ENCODE results near the gene TMEM179B. TPM values are rescaled to one million over a fixed set of nuclear protein-coding genes. Genes with fewer than 3 reads are reported as not detected.
A peak's percentile ranks its signal among the peaks of the same experiment; 100 is the strongest.

The TMEM179B gene
- total and polyA plus RNA-seq, 9 of the 15 experiments (the other 6 are each of a cell fraction or from before 2014, with no cell fraction given) = 27.7 to 105 (median 37.0) TPM

DNA sequence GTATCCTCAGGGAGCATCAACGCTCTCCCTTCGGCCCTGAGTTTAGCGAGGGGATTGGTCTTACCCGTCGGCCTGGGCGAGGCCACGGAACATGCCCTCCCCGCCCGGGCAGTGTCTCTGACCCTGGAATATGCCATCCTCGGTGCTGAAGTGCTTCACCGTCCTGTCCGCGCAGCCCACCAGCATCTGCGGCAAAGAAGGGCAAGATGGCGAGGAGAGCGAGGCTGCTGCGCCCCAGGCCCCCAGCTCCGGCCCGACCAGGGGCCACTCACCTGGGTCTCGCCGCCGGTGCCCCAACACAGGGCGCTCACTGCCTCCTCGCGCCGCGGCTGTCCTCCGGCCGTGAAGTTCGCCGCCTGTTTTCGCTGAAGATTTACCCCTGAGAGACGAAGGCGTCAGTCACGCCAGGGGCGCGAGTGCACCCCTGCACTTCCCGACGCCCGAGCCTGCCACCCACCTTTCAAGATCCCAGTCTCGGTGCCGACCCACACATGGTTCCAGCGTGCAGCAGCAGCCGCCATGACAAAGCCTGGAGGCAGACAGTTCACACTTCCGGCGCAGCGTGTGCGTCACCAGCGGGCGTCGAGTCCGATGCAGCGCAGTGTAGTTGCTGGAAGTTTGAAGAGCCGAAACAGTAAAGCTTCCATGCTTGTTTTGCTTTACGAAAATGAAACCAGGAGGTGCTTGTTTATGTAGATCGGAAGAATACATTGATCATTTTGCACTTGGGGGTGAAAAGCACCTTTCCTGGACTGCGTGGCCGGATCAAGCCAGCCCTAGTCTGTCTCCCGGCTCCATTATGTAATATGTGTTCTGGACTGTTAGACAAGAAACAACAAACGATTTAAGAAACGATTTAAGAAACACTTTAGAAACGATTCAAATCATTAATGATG is 52.1 kb downstream of the TMEM179B start, which contains the start of gene WDR74 (continued):
- no peak for TF ChIP-seq ZNF318 (IDR thresholded peaks at IDR 0.05; ENCODE audit: borderline replicate concordance in 1 of 2, low read depth in 1 of 2)
- peak; percentile 76; the same call in 1 of the 2 replicates for TF ChIP-seq PML (IDR thresholded peaks at IDR 0.05; ENCODE audit: low read length)
- no peak for TF ChIP-seq PHTF2 (CRISPR knock-in tag; IDR thresholded peaks at IDR 0.05)
- no peak for TF ChIP-seq RFX1 (IDR thresholded peaks at IDR 0.05)
- TF ChIP-seq ZNF212 (CRISPR knock-in tag; IDR thresholded peaks at IDR 0.05) = no peak
- no peak for TF ChIP-seq PRMT5 (CRISPR knock-in tag; IDR thresholded peaks at IDR 0.05)
- TF ChIP-seq, protein P1, sequence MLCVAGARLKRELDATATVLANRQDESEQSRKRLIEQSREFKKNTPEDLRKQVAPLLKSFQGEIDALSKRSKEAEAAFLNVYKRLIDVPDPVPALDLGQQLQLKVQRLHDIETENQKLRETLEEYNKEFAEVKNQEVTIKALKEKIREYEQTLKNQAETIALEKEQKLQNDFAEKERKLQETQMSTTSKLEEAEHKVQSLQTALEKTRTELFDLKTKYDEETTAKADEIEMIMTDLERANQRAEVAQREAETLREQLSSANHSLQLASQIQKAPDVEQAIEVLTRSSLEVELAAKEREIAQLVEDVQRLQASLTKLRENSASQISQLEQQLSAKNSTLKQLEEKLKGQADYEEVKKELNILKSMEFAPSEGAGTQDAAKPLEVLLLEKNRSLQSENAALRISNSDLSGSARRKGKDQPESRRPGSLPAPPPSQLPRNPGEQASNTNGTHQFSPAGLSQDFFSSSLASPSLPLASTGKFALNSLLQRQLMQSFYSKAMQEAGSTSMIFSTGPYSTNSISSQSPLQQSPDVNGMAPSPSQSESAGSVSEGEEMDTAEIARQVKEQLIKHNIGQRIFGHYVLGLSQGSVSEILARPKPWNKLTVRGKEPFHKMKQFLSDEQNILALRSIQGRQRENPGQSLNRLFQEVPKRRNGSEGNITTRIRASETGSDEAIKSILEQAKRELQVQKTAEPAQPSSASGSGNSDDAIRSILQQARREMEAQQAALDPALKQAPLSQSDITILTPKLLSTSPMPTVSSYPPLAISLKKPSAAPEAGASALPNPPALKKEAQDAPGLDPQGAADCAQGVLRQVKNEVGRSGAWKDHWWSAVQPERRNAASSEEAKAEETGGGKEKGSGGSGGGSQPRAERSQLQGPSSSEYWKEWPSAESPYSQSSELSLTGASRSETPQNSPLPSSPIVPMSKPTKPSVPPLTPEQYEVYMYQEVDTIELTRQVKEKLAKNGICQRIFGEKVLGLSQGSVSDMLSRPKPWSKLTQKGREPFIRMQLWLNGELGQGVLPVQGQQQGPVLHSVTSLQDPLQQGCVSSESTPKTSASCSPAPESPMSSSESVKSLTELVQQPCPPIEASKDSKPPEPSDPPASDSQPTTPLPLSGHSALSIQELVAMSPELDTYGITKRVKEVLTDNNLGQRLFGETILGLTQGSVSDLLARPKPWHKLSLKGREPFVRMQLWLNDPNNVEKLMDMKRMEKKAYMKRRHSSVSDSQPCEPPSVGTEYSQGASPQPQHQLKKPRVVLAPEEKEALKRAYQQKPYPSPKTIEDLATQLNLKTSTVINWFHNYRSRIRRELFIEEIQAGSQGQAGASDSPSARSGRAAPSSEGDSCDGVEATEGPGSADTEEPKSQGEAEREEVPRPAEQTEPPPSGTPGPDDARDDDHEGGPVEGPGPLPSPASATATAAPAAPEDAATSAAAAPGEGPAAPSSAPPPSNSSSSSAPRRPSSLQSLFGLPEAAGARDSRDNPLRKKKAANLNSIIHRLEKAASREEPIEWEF (CRISPR knock-in tag; IDR thresholded peaks at IDR 0.05) = no peak
- TF ChIP-seq ZNF830 (CRISPR knock-in tag; IDR thresholded peaks at IDR 0.05) = no peak
- no peak for TF ChIP-seq EHMT2 (IDR thresholded peaks at IDR 0.05)
- TF ChIP-seq THRAP3 (IDR thresholded peaks at IDR 0.05; ENCODE audit: borderline replicate concordance) = no peak
- no peak for TF ChIP-seq SNIP1 (IDR thresholded peaks at IDR 0.05; ENCODE audit: low read depth)
- TF ChIP-seq MLLT1 (IDR thresholded peaks at IDR 0.05) = peak in 1 of 2 experiments; percentile 90; a peak in 2 of 4 replicates
- no peak for TF ChIP-seq RHOXF2B (CRISPR knock-in tag; conservative IDR thresholded peaks at IDR 0.05)
